Endodermal cell (in vitro differentiated cells): ENCODE results near the gene ASCL2. TPM values are rescaled to one million over a fixed set of nuclear protein-coding genes. Genes with fewer than 3 reads are reported as not detected.

ENCODE experiments used
- DNase-seq: peaks from one replicate; pipeline ENCODE4 v3.0.0-alpha.2; 2017
- H3K27ac ChIP-seq: 2 replicates; pipeline ENCODE4 v1.5.1; 2013; ENCODE audit warnings: mild to moderate bottlenecking, low read depth, low read length, moderate library complexity
- H3K27me3 ChIP-seq: 2 replicates; pipeline ENCODE4 v1.6.1; 2013; ENCODE audit warnings: mild to moderate bottlenecking, low read length, moderate library complexity; ENCODE audit not compliant: insufficient read depth, control insufficient read depth, poor library complexity, severe bottlenecking
- H3K36me3 ChIP-seq: 2 replicates; pipeline ENCODE4 v1.7.0; 2013; ENCODE audit warnings: mild to moderate bottlenecking, low read length, moderate library complexity; ENCODE audit not compliant: control insufficient read depth, insufficient read depth
- H3K4me1 ChIP-seq: one replicate; pipeline ENCODE4 v1.7.0; 2013; ENCODE audit warnings: low read length; ENCODE audit not compliant: control insufficient read depth, insufficient read depth
- H3K4me3 ChIP-seq: 2 replicates; pipeline ENCODE4 v1.5.1; 2013; ENCODE audit warnings: mild to moderate bottlenecking, low read length, moderate library complexity
- H3K9ac ChIP-seq: 2 replicates; pipeline ENCODE4 v1.6.1; 2013; ENCODE audit warnings: mild to moderate bottlenecking, low read length, moderate library complexity; ENCODE audit not compliant: poor library complexity, severe bottlenecking; ENCODE audit errors: extremely low read depth
- H3K9me3 ChIP-seq: 2 replicates; pipeline ENCODE4 v1.6.1; 2013; ENCODE audit warnings: mild to moderate bottlenecking, low read length, moderate library complexity; ENCODE audit not compliant: control insufficient read depth
- H3K27ac Mint-ChIP-seq: 2 replicates; pipeline ENCODE4 v1.8.0; 2020; ENCODE audit warnings: mixed read lengths
- H3K27me3 Mint-ChIP-seq: 2 replicates; pipeline ENCODE4 v1.8.0; 2021; ENCODE audit warnings: mild to moderate bottlenecking, mixed read lengths; ENCODE audit not compliant: insufficient read depth
- H3K36me3 Mint-ChIP-seq: 2 replicates; pipeline ENCODE4 v1.8.0; 2020; ENCODE audit warnings: low read depth, mixed read lengths
- H3K4me1 Mint-ChIP-seq: 2 replicates; pipeline ENCODE4 v1.8.0; 2020; ENCODE audit warnings: mixed read lengths
- H3K4me3 Mint-ChIP-seq: 2 replicates; pipeline ENCODE4 v1.8.0; 2020; ENCODE audit warnings: mild to moderate bottlenecking, moderate library complexity, mixed read lengths
- H3K9me3 Mint-ChIP-seq: 2 replicates; pipeline ENCODE4 v1.8.0; 2020; ENCODE audit warnings: mild to moderate bottlenecking, mixed read lengths
- CTCF ChIP-seq: fragments of 200-600 bp; sonication (generic); conservative IDR thresholded peaks from 2 replicates; pipeline ENCODE4 v1.5.0; 2021; ENCODE audit warnings: antibody characterized with exemption, mild to moderate bottlenecking
- WGBS, 2 experiments: methylation state at CpG; one replicate each; pipeline versions ENCODE4 v1.1.5 to v1.1.7; 2013; ENCODE audit warnings: missing lambda C conversion rate in 2 of 2, mixed read lengths in 1 of 2; ENCODE audit not compliant: insufficient coverage in 1 of 2, insufficient read length in 1 of 2; 5-methylcytosine and 5-hydroxymethylcytosine counted together
- total RNA-seq, 2 donors: library from RNA; stranded (reverse); fragmentation: NEBNext Ultra II Directional in 1 of 2; extraction: Animal tissue kit (Norgen Biotek cat#: 25700) in 1 of 2; gene quantifications; 2 replicates in 1 of 2; 3 replicates in 1 of 2; pipeline ENCODE4 v1.2.1, GENCODE V29; 2021

ASCL2 gene
- total RNA-seq, 2 donors from 2014 or later = not detected

GRCh38 chr11:2301631-2302305 is 31.4 kb upstream of the ASCL2 start, which contains the start of the genes C11orf21 and TSPAN32:
Gene C11orf21, minus strand, starts transcription at chr11:2301918. Its CDS starts 110 bp downstream, at chr11:2301808.
Gene TSPAN32, plus strand, starts transcription at chr11:2302013. Its CDS starts 137 bp downstream, at chr11:2302150.
- no peak for TF ChIP-seq CTCF
- Histone ChIP-seq H3K9me3 (no peaks in the 10 kb centered on the region), H3K27me3 (no peaks in the 10 kb centered on the region), H3K4me3 (no peak within 1 kb of the TSS), H3K9ac (no peak within 1 kb of the TSS), H3K4me1 (no peaks in the 10 kb centered on the region), H3K27ac (no peak within 1 kb of the TSS), H3K36me3 (no peaks in the 10 kb centered on the region)
- no peak within 1 kb of the TSS for H3K27ac Mint-ChIP-seq
- no peaks in the 10 kb centered on the region for H3K36me3 Mint-ChIP-seq
- H3K27me3 Mint-ChIP-seq = peaks cover 3% of the 10 kb centered on the region
- H3K4me1 Mint-ChIP-seq = no peaks in the 10 kb centered on the region
- no peak for DNase-seq
- WGBS, 2 experiments = 63 to 83% methylated on average over 4 to 15 of the region's 16 CpGs
- no peaks in the 10 kb centered on the region for H3K9me3 Mint-ChIP-seq
- no peak within 1 kb of the TSS for H3K4me3 Mint-ChIP-seq

GRCh38 chr11:2300936-2301630 is 30.7 kb upstream of the ASCL2 start:
- no peaks in the 10 kb centered on the region for H3K9me3 ChIP-seq
- no peaks in the 10 kb centered on the region for H3K27me3 ChIP-seq
- H3K4me3 ChIP-seq = no peak overlapping the region
- H3K27ac ChIP-seq = no peak overlapping the region
- 80 to 83% methylated on average over 9 to 24 of the region's 24 CpGs for WGBS, 2 experiments
- Mint-ChIP-seq H3K9me3 (no peaks in the 10 kb centered on the region), H3K27ac (no peak overlapping the region), H3K4me1 (no peaks in the 10 kb centered on the region), H3K27me3 (peaks cover 3% of the 10 kb centered on the region), H3K36me3 (no peaks in the 10 kb centered on the region), H3K4me3 (no peak overlapping the region)
- H3K4me1 ChIP-seq = no peaks in the 10 kb centered on the region
- no peak for TF ChIP-seq CTCF
- no peaks in the 10 kb centered on the region for H3K36me3 ChIP-seq
- DNase-seq = no peak
- no peak overlapping the region for H3K9ac ChIP-seq

GRCh38 chr11:2300290-2300935 is 30.0 kb upstream of the ASCL2 start:
- Histone ChIP-seq H3K27me3 (no peaks in the 10 kb centered on the region), H3K9ac (no peak overlapping the region), H3K36me3 (no peaks in the 10 kb centered on the region), H3K4me1 (no peaks in the 10 kb centered on the region), H3K4me3 (no peak overlapping the region), H3K27ac (no peak overlapping the region), H3K9me3 (no peaks in the 10 kb centered on the region)
- Mint-ChIP-seq H3K27me3 (peaks cover 3% of the 10 kb centered on the region), H3K36me3 (no peaks in the 10 kb centered on the region), H3K4me3 (no peak overlapping the region), H3K9me3 (no peaks in the 10 kb centered on the region), H3K27ac (no peak overlapping the region), H3K4me1 (no peaks in the 10 kb centered on the region)
- DNase-seq = no peak
- 94 to 98% methylated on average over 12 to 16 of the region's 19 CpGs for WGBS, 2 experiments
- no peak for TF ChIP-seq CTCF
